Adrenal gland (tissue), 12 donors: ENCODE measurements around the gene UBFD1. TPM values are rescaled to one million over a fixed set of nuclear protein-coding genes. Genes with fewer than 3 reads are reported as not detected.

ENCODE experiments used
- DNase-seq, 7 donors: peaks; one replicate each; pipeline ENCODE4 v3.0.0-alpha.2; 2019 to 2020
- H3K27ac ChIP-seq, 5 donors: fragments of 200-600 bp; sonication (generic) in 4 of 5; 1 replicate in 3 of 5; 2 replicates in 2 of 5; pipeline versions ENCODE4 v1.5.1 to v1.8.0; 2016 to 2020; ENCODE audit warnings: mild to moderate bottlenecking in 1 of 5
- H3K27me3 ChIP-seq: fragments of 200-600 bp; 2 replicates; pipeline ENCODE4 v1.8.0; 2021
- H3K36me3 ChIP-seq, 2 donors: fragments of 200-600 bp; replicated peaks in 1 of 2; 1 replicate in 1 of 2; 2 replicates in 1 of 2; pipeline versions ENCODE4 v1.5.1 to v1.8.0; 2018 to 2022
- H3K4me1 ChIP-seq, 2 donors: fragments of 200-600 bp; replicated peaks in 1 of 2; 1 replicate in 1 of 2; 2 replicates in 1 of 2; pipeline versions ENCODE4 v1.5.1 to v1.8.0; 2018 to 2021
- H3K4me3 ChIP-seq, 4 donors: fragments of 200-600 bp; sonication (generic) in 3 of 4; one replicate each; pipeline ENCODE4 v1.5.1; 2016 to 2018
- H3K9me3 ChIP-seq, 3 donors: fragments of 200-600 bp; sonication (generic) in 1 of 3; replicated peaks in 1 of 3; 1 replicate in 2 of 3; 2 replicates in 1 of 3; pipeline versions ENCODE4 v1.5.1 to v1.8.0; 2016 to 2021
- CTCF ChIP-seq, 6 experiments: fragments of 450-650 bp in 4 of 6; fragments of 200-600 bp in 2 of 6; sonication (generic) in 1 of 6; IDR thresholded peaks; 1 replicate in 5 of 6; 2 replicates in 1 of 6; pipeline versions ENCODE4 v1.5.1 to v1.8.0; 2016 to 2021; ENCODE audit warnings: antibody characterized with exemption in 6 of 6, mild to moderate bottlenecking in 2 of 6, moderate library complexity in 1 of 6
- POLR2A ChIP-seq, 2 donors: fragments of 450-650 bp; IDR thresholded peaks; one replicate each; pipeline ENCODE4 v1.6.1; 2017; ENCODE audit warnings: antibody characterized with exemption in 2 of 2, mild to moderate bottlenecking in 2 of 2, moderate library complexity in 1 of 2
- WGBS, 4 donors: extraction: QIAGEN DNeasy Blood & Tissue Kit in 2 of 4; methylation state at CpG; one replicate each; pipeline versions ENCODE4 v1.1.5 to v1.1.7; 2013 to 2017; 5-methylcytosine and 5-hydroxymethylcytosine counted together
- intact Hi-C, 2 donors: fragments of 100-400 bp; cut with DNase I; formaldehyde crosslinking; loops; one replicate each; pipeline versions ENCODE4 v1.14.1 to v1.15.0; 2022 to 2023
- polyA plus RNA-seq, 3 donors: library from polyadenylated mRNA; stranded (reverse); fragments of 200-250 nt in 2 of 3; fragments of 350-450 nt in 1 of 3; fragmentation: Illumina TruSeq in 1 of 3; extraction: RNeasy Lipid Tissue Mini Kit (QIAGEN cat#74804) in 1 of 3; gene quantifications; one replicate each; pipeline ENCODE4 v1.2.3, GENCODE V29; 2013 to 2014
- total RNA-seq, 9 donors: library from RNA; depleted of rRNA in 4 of 9; stranded (reverse); fragments of >200 nt in 4 of 9; fragments of 120-200 nt in 1 of 9; fragmentation: NEBNext Ultra II Directional in 1 of 9; extraction: Animal tissue kit (Norgen Biotek cat#: 25700) in 1 of 9; gene quantifications; one replicate each; pipeline versions ENCODE4 v1.1.0 to v1.2.4, GENCODE V29; 2013 to 2023
- donor health status: healthy with polysubstance abuse.
- donor health status: Bipolar disorder and iron deficiency.
- donor health status: DM: yes; HTN: yes; CAD: no.
- donor health status: DM: no; HTN: no; CAD: no.
- donor health status: DM: no; HTN: no; CAD: no.
- donor health status: DM: yes; HTN: yes; CAD: no.

The UBFD1 gene
- total and polyA plus RNA-seq, 12 donors = 9.5 to 151 (median 87.0) TPM

- no peaks in the 10 kb centered on the region for H3K9me3 ChIP-seq
- intact Hi-C loops = no loop called here
- no peak overlapping the region for H3K4me3 ChIP-seq
- H3K27me3 ChIP-seq = no peaks in the 10 kb centered on the region
- 86 to 98% (median 90%) methylated on average over 10 of the region's 10 CpGs for WGBS, 4 donors
- H3K36me3 ChIP-seq = peaks cover 0 to 58% of the 10 kb centered on the region in 2 donors
- H3K27ac ChIP-seq = no peak overlapping the region
- no peak for DNase-seq
- H3K4me1 ChIP-seq = no peaks in the 10 kb centered on the region
- no peak for TF ChIP-seq POLR2A (IDR thresholded peaks at IDR 0.05)
- no peak for TF ChIP-seq CTCF (IDR thresholded peaks at IDR 0.05)
Measured at GRCh38 chr16:23528644-23529310, 28.8 kb upstream of the UBFD1 start.

GRCh38 chr16:23530062-23530461 lies 27.5 kb upstream of the UBFD1 start:
- intact Hi-C loops = no loop called here
- Histone ChIP-seq H3K4me1 (no peaks in the 10 kb centered on the region), H3K27ac (no peak overlapping the region), H3K9me3 (no peaks in the 10 kb centered on the region), H3K4me3 (no peak overlapping the region), H3K36me3 (peaks cover 0 to 58% of the 10 kb centered on the region in 2 donors), H3K27me3 (no peaks in the 10 kb centered on the region)
- DNase-seq = no peak
- WGBS, 4 donors = 91 to 97% (median 94%) methylated on average over 5 of the region's 5 CpGs
- no peak for TF ChIP-seq CTCF (IDR thresholded peaks at IDR 0.05)

GRCh38 chr16:23532448-23532847 lies 25.1 kb upstream of the UBFD1 start:
- H3K9me3 ChIP-seq = no peaks in the 10 kb centered on the region
- H3K4me1 ChIP-seq = no peaks in the 10 kb centered on the region
- WGBS, 4 donors = 85 to 100% (median 100%) methylated on average over 1 of the region's 1 CpG
- no peak overlapping the region for H3K4me3 ChIP-seq
- H3K27me3 ChIP-seq = no peaks in the 10 kb centered on the region
- peaks cover 0 to 64% of the 10 kb centered on the region in 2 donors for H3K36me3 ChIP-seq
- no peak for TF ChIP-seq POLR2A (IDR thresholded peaks at IDR 0.05)
- TF ChIP-seq CTCF (IDR thresholded peaks at IDR 0.05) = no peak
- no peak overlapping the region for H3K27ac ChIP-seq
- no peak for DNase-seq
- intact Hi-C loops = no loop called here

- intact Hi-C loops = no loop called here
- Histone ChIP-seq H3K27me3 (no peaks in the 10 kb centered on the region), H3K9me3 (no peaks in the 10 kb centered on the region), H3K27ac (no peak overlapping the region), H3K4me3 (no peak overlapping the region), H3K36me3 (peaks cover 0 to 50% of the 10 kb centered on the region in 2 donors), H3K4me1 (peaks cover 6 to 10% of the 10 kb centered on the region in 2 donors)
- no peak for DNase-seq
- TF ChIP-seq POLR2A (IDR thresholded peaks at IDR 0.05) (no peak), CTCF (IDR thresholded peaks at IDR 0.05) (no peak)
- WGBS, 4 donors = 93 to 98% (median 96%) methylated on average over 8 to 19 of the region's 19 CpGs
Measured at GRCh38 chr16:23534868-23535860, 22.4 kb upstream of the UBFD1 start.
